HG02973 (cell line): Measurements from ENCODE around the gene PDE2A.

ENCODE experiments used
- ATAC-seq: cut with Tn5 transposase; IDR thresholded peaks from one replicate; pipeline ENCODE4 v1.9.1; 2021; ENCODE audit warnings: moderate library complexity; ENCODE audit not compliant: unreplicated experiment

Gene PDE2A

GRCh38 chr11:72705442-72706365 lies 31.5 kb upstream of the PDE2A start:
- no peak for ATAC-seq

- ATAC-seq = no peak
Observed at GRCh38 chr11:72704783-72705265, 30.6 kb upstream of the PDE2A start.

GRCh38 chr11:72704028-72704782 lies 30.0 kb upstream of the PDE2A start:
- ATAC-seq = no peak

GRCh38 chr11:72703267-72704008 lies 29.2 kb upstream of the PDE2A start:
- no peak for ATAC-seq

- no peak for ATAC-seq
Observed at GRCh38 chr11:72702577-72703241, 28.5 kb upstream of the PDE2A start.

- ATAC-seq = no peak
Observed at GRCh38 chr11:72702096-72702495, 27.9 kb upstream of the PDE2A start.

- ATAC-seq = no peak
Observed at GRCh38 chr11:72701466-72701865, 27.2 kb upstream of the PDE2A start.

GRCh38 chr11:72700146-72700545 lies 25.9 kb upstream of the PDE2A start:
- ATAC-seq = no peak

GRCh38 chr11:72697814-72698213 lies 23.6 kb upstream of the PDE2A start:
- ATAC-seq = no peak

- ATAC-seq = no peak
Observed at GRCh38 chr11:72696866-72697700, 22.9 kb upstream of the PDE2A start.

GRCh38 chr11:72695354-72695753 lies 21.1 kb upstream of the PDE2A start:
- ATAC-seq = no peak

- no peak for ATAC-seq
Observed at GRCh38 chr11:72693271-72693968, 19.2 kb upstream of the PDE2A start.

- no peak for ATAC-seq
Observed at GRCh38 chr11:72692498-72693237, 18.4 kb upstream of the PDE2A start.

- no peak for ATAC-seq
Observed at GRCh38 chr11:72690166-72690565, 15.9 kb upstream of the PDE2A start.

- no peak for ATAC-seq
Observed at GRCh38 chr11:72688929-72689328, 14.7 kb upstream of the PDE2A start.

- ATAC-seq = no peak
Observed at GRCh38 chr11:72688486-72688885, 14.3 kb upstream of the PDE2A start.

- no peak for ATAC-seq
Observed at GRCh38 chr11:72687326-72687725, 13.1 kb upstream of the PDE2A start.

GRCh38 chr11:72686639-72687220 lies 12.5 kb upstream of the PDE2A start:
- no peak for ATAC-seq
